Osteoblast (primary cell): ENCODE data around the gene CYREN. TPM values are rescaled to one million over a fixed set of nuclear protein-coding genes. Genes with fewer than 3 reads are reported as not detected.

ENCODE experiments used
- DNase-seq: peaks from one replicate; pipeline ENCODE4 v3.0.0; 2011; ENCODE audit warnings: low spot score, mixed read lengths; ENCODE audit not compliant: insufficient read length; ENCODE audit errors: missing footprints
- H2AFZ ChIP-seq: 2 replicates; pipeline ENCODE4 v1.6.0; 2011; ENCODE audit warnings: mild to moderate bottlenecking, low read length
- H3K27ac ChIP-seq: 2 replicates; pipeline ENCODE4 v1.5.1; 2011; ENCODE audit warnings: mild to moderate bottlenecking, low read depth, low read length, moderate library complexity
- H3K27me3 ChIP-seq: 2 replicates; pipeline ENCODE4 v1.6.0; 2012; ENCODE audit warnings: mild to moderate bottlenecking, control low read depth, inconsistent platforms, low read length, moderate library complexity; ENCODE audit not compliant: insufficient read depth
- H3K36me3 ChIP-seq: 2 replicates; pipeline ENCODE4 v1.5.1; 2011; ENCODE audit warnings: mild to moderate bottlenecking, low read length, control low read depth, moderate library complexity; ENCODE audit not compliant: insufficient read depth
- H3K4me1 ChIP-seq: 2 replicates; pipeline ENCODE4 v1.5.1; 2011; ENCODE audit warnings: mild to moderate bottlenecking, low read length, control low read depth, moderate library complexity; ENCODE audit not compliant: insufficient read depth
- H3K4me2 ChIP-seq: 2 replicates; pipeline ENCODE4 v1.6.0; 2011; ENCODE audit warnings: mild to moderate bottlenecking, low read length; ENCODE audit not compliant: insufficient read depth
- H3K4me3 ChIP-seq: fragments of 200-600 bp; sonication (generic); 3 replicates; pipeline ENCODE4 v1.5.1; 2012; ENCODE audit warnings: mild to moderate bottlenecking, low read length, inconsistent platforms; ENCODE audit not compliant: insufficient read depth
- H3K79me2 ChIP-seq: 2 replicates; pipeline ENCODE4 v1.6.0; 2012; ENCODE audit warnings: mild to moderate bottlenecking, low read length, control low read depth, inconsistent platforms; ENCODE audit not compliant: insufficient read depth
- H3K9me3 ChIP-seq: 2 replicates; pipeline ENCODE4 v1.5.1; 2011; ENCODE audit warnings: low read depth, low read length, control low read depth
- H4K20me1 ChIP-seq: 2 replicates; pipeline ENCODE4 v1.6.0; 2012; ENCODE audit warnings: mild to moderate bottlenecking, low read length, control low read depth; ENCODE audit not compliant: insufficient read depth
- CTCF ChIP-seq: IDR thresholded peaks from 2 replicates; pipeline ENCODE4 v1.5.1; 2011; ENCODE audit warnings: mild to moderate bottlenecking, low read depth, low read length, moderate library complexity; ENCODE audit errors: extremely low read depth
- total RNA-seq: library from RNA; depleted of rRNA; stranded (reverse); fragments of >200 nt; gene quantifications from 2 replicates; pipeline ENCODE4 v1.2.3, GENCODE V29; 2012

Gene CYREN
- total RNA-seq, 1 donor = 35.5 TPM

- DNase-seq = no peak
- H3K27ac ChIP-seq = no peak overlapping the region
- no peaks in the 10 kb centered on the region for H3K4me1 ChIP-seq
- H3K36me3 ChIP-seq = peaks cover 32% of the 10 kb centered on the region
- H4K20me1 ChIP-seq = no peaks in the 10 kb centered on the region
- no peak overlapping the region for H3K4me3 ChIP-seq
- peaks cover 2% of the 10 kb centered on the region for H3K9me3 ChIP-seq
- no peak overlapping the region for H2AFZ ChIP-seq
- no peak for TF ChIP-seq CTCF
- H3K27me3 ChIP-seq = no peaks in the 10 kb centered on the region
- H3K4me2 ChIP-seq = no peak overlapping the region
- no peaks in the 10 kb centered on the region for H3K79me2 ChIP-seq
These were observed 17.9 kb upstream of the CYREN start for GRCh38 chr7:135188298-135188984.

- no peaks in the 10 kb centered on the region for H3K4me1 ChIP-seq
- H3K4me3 ChIP-seq = no peak overlapping the region
- no peak for TF ChIP-seq CTCF
- peaks cover 36% of the 10 kb centered on the region for H3K36me3 ChIP-seq
- DNase-seq = no peak
- no peaks in the 10 kb centered on the region for H3K79me2 ChIP-seq
- no peaks in the 10 kb centered on the region for H3K27me3 ChIP-seq
- no peak overlapping the region for H2AFZ ChIP-seq
- H4K20me1 ChIP-seq = no peaks in the 10 kb centered on the region
- no peak overlapping the region for H3K4me2 ChIP-seq
- H3K27ac ChIP-seq = no peak overlapping the region
- peaks cover 7% of the 10 kb centered on the region for H3K9me3 ChIP-seq
These were observed 16.3 kb upstream of the CYREN start for GRCh38 chr7:135186841-135187253.

- Histone ChIP-seq H3K27me3 (no peaks in the 10 kb centered on the region), H3K79me2 (no peaks in the 10 kb centered on the region), H3K27ac (no peak overlapping the region), H3K4me1 (no peaks in the 10 kb centered on the region), H2AFZ (no peak overlapping the region), H4K20me1 (no peaks in the 10 kb centered on the region), H3K9me3 (peaks cover 12% of the 10 kb centered on the region), H3K4me2 (no peak overlapping the region), H3K4me3 (no peak overlapping the region), H3K36me3 (peaks cover 36% of the 10 kb centered on the region)
- TF ChIP-seq CTCF = no peak
- no peak for DNase-seq
These were observed 15.7 kb upstream of the CYREN start for GRCh38 chr7:135186261-135186540.

- Histone ChIP-seq H3K27me3 (no peaks in the 10 kb centered on the region), H4K20me1 (no peaks in the 10 kb centered on the region), H3K4me1 (no peaks in the 10 kb centered on the region), H3K4me3 (no peak overlapping the region), H3K27ac (no peak overlapping the region), H3K4me2 (no peak overlapping the region), H3K36me3 (peaks cover 36% of the 10 kb centered on the region), H2AFZ (no peak overlapping the region), H3K79me2 (no peaks in the 10 kb centered on the region), H3K9me3 (peaks cover 15% of the 10 kb centered on the region)
- DNase-seq = no peak
- TF ChIP-seq CTCF = no peak
These were observed 15.2 kb upstream of the CYREN start for GRCh38 chr7:135185471-135186260.
